CD4-positive, CD25-positive, alpha-beta regulatory T cell (primary cell): Measurements from ENCODE around the gene PUS3. TPM values are rescaled to one million over a fixed set of nuclear protein-coding genes. Genes with fewer than 3 reads are reported as not detected.

ENCODE experiments used
- ATAC-seq, 2 donors: fragments of 150-1000 bp; cut with Tn5 transposase; one replicate each; pipeline ENCODE4 v1.10.0; 2021; ENCODE audit warnings: low read depth in 2 of 2, moderate number of reproducible peaks in 2 of 2, moderate library complexity in 1 of 2
- DNase-seq, 3 donors: peaks; one replicate each; pipeline versions ENCODE4 v3.0.0 to v3.0.0-alpha.2; 2012 to 2022; ENCODE audit warnings: mixed read lengths in 1 of 3
- H3K27ac ChIP-seq: one replicate; pipeline ENCODE4 v1.7.0; 2013; ENCODE audit warnings: mild to moderate bottlenecking, low read length; ENCODE audit not compliant: insufficient read depth, poor library complexity, severe bottlenecking
- H3K27me3 ChIP-seq: one replicate; pipeline ENCODE4 v1.7.0; 2013; ENCODE audit warnings: low read length; ENCODE audit not compliant: control insufficient read depth, insufficient read depth
- H3K36me3 ChIP-seq: one replicate; pipeline ENCODE4 v1.7.0; 2013; ENCODE audit warnings: mild to moderate bottlenecking, low read length, moderate library complexity; ENCODE audit not compliant: control insufficient read depth, insufficient read depth
- H3K4me1 ChIP-seq: 2 replicates; pipeline ENCODE4 v1.7.0; 2013; ENCODE audit warnings: mild to moderate bottlenecking, low read length; ENCODE audit not compliant: insufficient read depth, control insufficient read depth, poor library complexity, severe bottlenecking
- H3K4me3 ChIP-seq: one replicate; pipeline ENCODE4 v1.7.0; 2013; ENCODE audit warnings: low read depth, mild to moderate bottlenecking, low read length, moderate library complexity
- H3K9me3 ChIP-seq, 2 experiments: 1 replicate in 1 of 2; 2 replicates in 1 of 2; pipeline ENCODE4 v1.7.0; 2013; ENCODE audit warnings: low read length in 2 of 2, mild to moderate bottlenecking in 1 of 2, moderate library complexity in 1 of 2; ENCODE audit not compliant: control insufficient read depth in 2 of 2
- H3K27ac Mint-ChIP-seq, 3 donors: one replicate each; pipeline ENCODE4 v1.8.0; 2020 to 2022; ENCODE audit warnings: mild to moderate bottlenecking in 3 of 3, mixed read lengths in 3 of 3, moderate library complexity in 2 of 3
- H3K27me3 Mint-ChIP-seq: one replicate; pipeline ENCODE4 v1.8.0; 2022; ENCODE audit warnings: mild to moderate bottlenecking, mixed read lengths
- H3K36me3 Mint-ChIP-seq: one replicate; pipeline ENCODE4 v1.8.0; 2020; ENCODE audit warnings: mixed read lengths
- H3K4me1 Mint-ChIP-seq, 4 donors: one replicate each; pipeline ENCODE4 v1.8.0; 2020 to 2022; ENCODE audit warnings: mixed read lengths in 4 of 4, mild to moderate bottlenecking in 1 of 4
- H3K4me3 Mint-ChIP-seq, 4 donors: one replicate each; pipeline ENCODE4 v1.8.0; 2020 to 2022; ENCODE audit warnings: mild to moderate bottlenecking in 4 of 4, mixed read lengths in 4 of 4, moderate library complexity in 3 of 4
- H3K9me3 Mint-ChIP-seq, 7 donors: one replicate each; pipeline ENCODE4 v1.8.0; 2020 to 2022; ENCODE audit warnings: mixed read lengths in 7 of 7, mild to moderate bottlenecking in 3 of 7, moderate library complexity in 2 of 7
- polyA plus RNA-seq, 4 donors: library from polyadenylated mRNA; unstranded; fragments of 300-500 nt; fragmentation: Illumina TruSeq; gene quantifications; one replicate each; pipeline ENCODE4 v1.2.3, GENCODE V29; 2021
- total RNA-seq: library from RNA; stranded (reverse); gene quantifications from one replicate; pipeline ENCODE4 v1.2.3, GENCODE V29; 2022

PUS3 gene
- total and polyA plus RNA-seq, 5 donors from 2014 or later = 4.8 to 15.1 (median 14.0) TPM

DNA sequence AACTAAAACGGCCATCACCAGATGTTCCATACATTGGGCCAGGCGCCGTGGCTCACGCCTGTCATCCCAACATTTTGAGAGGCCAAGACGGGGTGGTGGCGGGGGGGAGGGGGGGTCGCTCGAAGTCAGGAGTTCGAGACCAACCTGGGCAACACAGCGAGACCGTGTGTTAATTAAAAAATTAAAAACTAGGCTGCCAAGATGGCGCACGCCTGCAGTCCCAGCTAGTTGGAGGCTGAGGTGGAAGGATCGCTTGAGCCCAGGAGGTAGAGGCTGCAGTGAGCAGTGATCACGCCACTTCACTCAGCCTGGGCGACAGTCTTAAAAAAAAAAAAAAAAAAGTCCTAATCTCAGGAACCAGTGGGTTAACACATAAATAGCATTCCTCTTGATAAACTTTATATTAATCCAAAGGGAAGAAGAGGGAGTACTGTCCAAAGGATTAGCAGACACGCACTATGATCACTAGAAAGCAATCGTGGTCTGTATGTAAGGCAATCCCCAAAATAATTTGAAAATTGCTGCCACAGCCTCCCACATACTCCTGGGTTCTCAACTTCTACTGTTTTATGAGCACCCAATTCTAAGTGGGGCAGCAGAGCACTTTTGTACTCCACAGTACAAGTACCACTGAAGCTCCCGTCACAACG is 604 bp downstream of the PUS3 start:
- Mint-ChIP-seq H3K4me1 (peaks cover 22 to 50% (median 38%) of the 10 kb centered on the region in 4 donors), H3K27me3 (peaks cover 34% of the 10 kb centered on the region), H3K9me3 (peaks cover 0 to 4% (median 0%) of the 10 kb centered on the region in 7 donors), H3K4me3 (peak overlapping the region; percentile 90 to 98 (median 93)), H3K27ac (peak overlapping the region; percentile 93), H3K36me3 (peaks cover 20% of the 10 kb centered on the region)
- Histone ChIP-seq H3K27me3 (peaks cover 15% of the 10 kb centered on the region), H3K9me3 (no peaks in the 10 kb centered on the region), H3K4me3 (peak overlapping the region; percentile 100), H3K36me3 (peaks cover 12% of the 10 kb centered on the region), H3K4me1 (peaks cover 24% of the 10 kb centered on the region), H3K27ac (peak overlapping the region; percentile 68)
- no peak for ATAC-seq
- DNase-seq = no peak

GRCh38 chr11:125901872-125902271 is 1.1 kb downstream of the PUS3 start:
- Mint-ChIP-seq H3K4me1 (peaks cover 22 to 54% (median 40%) of the 10 kb centered on the region in 4 donors), H3K4me3 (peak overlapping the region; percentile 77 to 92 (median 82)), H3K27me3 (peaks cover 29% of the 10 kb centered on the region), H3K36me3 (peaks cover 20% of the 10 kb centered on the region), H3K9me3 (peaks cover 0 to 4% (median 0%) of the 10 kb centered on the region in 7 donors), H3K27ac (peak overlapping the region in 1 of 3 donors; percentile 66)
- Histone ChIP-seq H3K27ac (no peak overlapping the region), H3K36me3 (peaks cover 12% of the 10 kb centered on the region), H3K9me3 (no peaks in the 10 kb centered on the region), H3K4me1 (peaks cover 24% of the 10 kb centered on the region), H3K4me3 (peak overlapping the region; percentile 3), H3K27me3 (peaks cover 15% of the 10 kb centered on the region)
- ATAC-seq (no peak), DNase-seq (no peak)

DNA sequence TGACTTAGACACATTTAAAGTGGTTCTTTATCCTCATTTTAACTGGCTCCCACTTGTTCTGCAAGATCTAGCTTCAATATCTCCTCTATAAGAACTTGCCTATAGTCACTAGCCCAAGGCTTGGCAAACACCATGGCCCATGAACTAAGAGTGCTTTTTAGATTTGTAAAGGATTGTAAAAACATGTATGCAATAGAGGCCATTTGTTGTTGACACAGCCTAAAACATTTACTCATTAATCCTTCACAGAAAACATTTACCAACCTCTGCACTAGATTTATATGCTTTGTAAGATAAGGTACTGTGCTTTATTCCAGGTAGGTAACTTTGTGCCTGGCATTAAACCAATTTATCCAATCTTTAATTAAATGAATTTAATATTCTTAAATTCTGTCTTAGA is 10.0 kb downstream of the PUS3 start:
- Mint-ChIP-seq H3K27me3 (no peaks in the 10 kb centered on the region), H3K36me3 (peaks cover 23% of the 10 kb centered on the region), H3K9me3 (peaks cover 0 to 2% (median 0%) of the 10 kb centered on the region in 7 donors), H3K4me3 (peak overlapping the region in 1 of 4 donors; percentile 59), H3K27ac (no peak overlapping the region), H3K4me1 (peaks cover 25 to 50% (median 47%) of the 10 kb centered on the region in 4 donors)
- DNase-seq (no peak), ATAC-seq (no peak)
- H3K27ac ChIP-seq = no peak overlapping the region
- H3K27me3 ChIP-seq = no peaks in the 10 kb centered on the region
- peaks cover 24% of the 10 kb centered on the region for H3K36me3 ChIP-seq
- H3K4me1 ChIP-seq = peaks cover 10% of the 10 kb centered on the region
- no peak overlapping the region for H3K4me3 ChIP-seq
- H3K9me3 ChIP-seq = no peaks in the 10 kb centered on the region

GRCh38 chr11:125892071-125892470 is 10.9 kb downstream of the PUS3 start:
- peaks cover 12% of the 10 kb centered on the region for H3K4me1 ChIP-seq
- H3K27ac ChIP-seq = no peak overlapping the region
- H3K36me3 Mint-ChIP-seq = peaks cover 21% of the 10 kb centered on the region
- DNase-seq = no peak
- peaks cover 25 to 51% (median 46%) of the 10 kb centered on the region in 4 donors for H3K4me1 Mint-ChIP-seq
- peak overlapping the region in 1 of 4 donors; percentile 59 for H3K4me3 Mint-ChIP-seq
- H3K27ac Mint-ChIP-seq = peak overlapping the region in 1 of 3 donors; percentile 4
- no peak for ATAC-seq
- no peaks in the 10 kb centered on the region for H3K9me3 ChIP-seq
- H3K36me3 ChIP-seq = peaks cover 24% of the 10 kb centered on the region
- peaks cover 7% of the 10 kb centered on the region for H3K27me3 Mint-ChIP-seq
- H3K9me3 Mint-ChIP-seq = peaks cover 0 to 4% (median 0%) of the 10 kb centered on the region in 7 donors
- no peaks in the 10 kb centered on the region for H3K27me3 ChIP-seq
- H3K4me3 ChIP-seq = no peak overlapping the region

GRCh38 chr11:125890447-125891100 is 12.4 kb downstream of the PUS3 start:
- H3K27me3 Mint-ChIP-seq = peaks cover 7% of the 10 kb centered on the region
- no peaks in the 10 kb centered on the region for H3K9me3 ChIP-seq
- H3K4me1 Mint-ChIP-seq = peaks cover 25 to 49% (median 38%) of the 10 kb centered on the region in 4 donors
- peaks cover 21% of the 10 kb centered on the region for H3K36me3 ChIP-seq
- ATAC-seq = no peak
- no peak for DNase-seq
- H3K27ac Mint-ChIP-seq = peak overlapping the region in 2 of 3 donors; percentile 1 to 17
- H3K27me3 ChIP-seq = no peaks in the 10 kb centered on the region
- H3K4me3 ChIP-seq = no peak overlapping the region
- H3K9me3 Mint-ChIP-seq = peaks cover 0 to 4% (median 0%) of the 10 kb centered on the region in 7 donors
- H3K27ac ChIP-seq = no peak overlapping the region
- H3K4me1 ChIP-seq = peaks cover 17% of the 10 kb centered on the region
- H3K4me3 Mint-ChIP-seq = peak overlapping the region in 2 of 4 donors; percentile 56 to 97
- peaks cover 16% of the 10 kb centered on the region for H3K36me3 Mint-ChIP-seq

DNA sequence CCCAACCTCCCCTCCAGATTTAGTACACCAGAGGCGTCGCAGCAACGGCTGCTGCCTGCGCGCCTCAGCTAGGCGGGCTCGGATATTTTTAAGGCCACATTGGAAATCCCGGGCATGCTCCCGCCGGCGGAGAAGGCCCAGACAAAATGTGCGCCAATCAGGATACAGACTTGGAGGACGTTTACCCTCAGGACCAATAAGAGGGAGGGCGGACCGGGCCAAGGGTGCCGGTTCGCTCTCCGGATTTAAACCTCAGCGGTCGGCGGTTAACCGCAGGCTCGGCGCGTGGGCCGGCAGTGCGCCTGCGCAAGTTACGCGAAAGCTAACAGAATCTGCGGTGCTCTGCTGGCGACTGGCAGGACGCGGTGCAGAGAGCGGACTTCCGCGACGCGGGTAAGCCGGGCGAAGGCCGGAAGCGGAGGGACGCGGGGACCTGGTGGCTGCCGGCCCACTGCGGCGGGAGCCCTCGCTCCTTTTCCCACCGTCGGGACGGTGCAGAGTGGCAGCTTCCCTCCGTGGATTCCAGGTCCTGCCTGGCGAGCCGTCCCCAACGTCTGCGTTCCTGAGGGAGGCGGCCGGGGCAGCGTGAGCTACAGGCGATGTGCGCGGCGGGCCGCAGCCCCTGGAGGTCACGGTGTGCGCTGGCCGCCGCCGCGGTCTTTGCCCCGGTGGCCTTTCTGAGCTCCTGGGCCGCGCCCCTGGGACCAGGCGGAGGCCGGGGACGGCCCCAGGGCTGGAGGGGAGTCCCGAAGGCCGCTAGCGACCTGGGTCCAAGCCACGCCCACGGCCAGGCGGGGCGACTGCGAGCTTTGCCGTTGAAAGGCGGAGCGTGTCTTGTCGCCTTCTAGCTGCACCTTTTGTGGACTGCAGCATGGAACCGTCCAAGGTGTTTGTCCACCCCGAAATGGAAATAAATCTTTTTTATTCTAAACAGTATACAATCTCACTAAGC is 15.4 kb downstream of the PUS3 start, which contains the start of gene HYLS1:
Gene HYLS1, plus strand, starts transcription at position 296 of the 952 bp plus-strand sequence. CDS start 11,701 bp downstream, outside the sequence.
- peak; percentile 86 to 88 for ATAC-seq
- H3K36me3 Mint-ChIP-seq = peaks cover 3% of the 10 kb centered on the region
- peak within 1 kb of the TSS; percentile 92 to 99 (median 97) for H3K4me3 Mint-ChIP-seq
- Histone ChIP-seq H3K9me3 (no peaks in the 10 kb centered on the region), H3K4me3 (peak within 1 kb of the TSS; percentile 91), H3K36me3 (peaks cover under 1% of the 10 kb centered on the region), H3K27ac (peak within 1 kb of the TSS; percentile 80), H3K4me1 (peaks cover 17% of the 10 kb centered on the region), H3K27me3 (no peaks in the 10 kb centered on the region)
- peaks cover 13 to 45% (median 29%) of the 10 kb centered on the region in 4 donors for H3K4me1 Mint-ChIP-seq
- peaks cover 7% of the 10 kb centered on the region for H3K27me3 Mint-ChIP-seq
- H3K27ac Mint-ChIP-seq = peak within 1 kb of the TSS; percentile 92 to 97 (median 95)
- DNase-seq = peak; percentile 94 to 99 (median 95)
- H3K9me3 Mint-ChIP-seq = peaks cover 0 to 5% (median 0%) of the 10 kb centered on the region in 7 donors

DNA sequence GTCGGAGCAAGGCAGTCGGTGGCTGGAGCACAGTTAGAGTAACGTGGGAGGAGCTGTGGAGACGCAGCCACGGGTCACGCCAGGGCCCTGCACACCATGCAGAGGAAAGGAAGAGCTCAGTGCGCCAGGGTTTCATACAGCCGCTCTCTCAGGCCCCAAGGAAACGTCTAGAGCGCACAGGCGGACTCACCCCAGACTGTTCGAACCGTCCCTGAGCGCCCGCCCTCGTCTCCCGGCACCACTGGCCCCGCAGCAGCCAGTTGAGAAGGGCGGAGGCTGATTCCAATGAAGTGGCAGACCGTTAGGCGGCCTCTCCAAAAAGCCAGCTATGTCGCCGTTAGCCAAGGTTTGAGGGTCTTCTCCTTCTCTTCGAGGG is 16.0 kb downstream of the PUS3 start:
- peak overlapping the region; percentile 92 to 97 (median 95) for H3K27ac Mint-ChIP-seq
- H3K36me3 Mint-ChIP-seq = no peaks in the 10 kb centered on the region
- Histone ChIP-seq H3K9me3 (no peaks in the 10 kb centered on the region), H3K4me3 (peak overlapping the region; percentile 57), H3K36me3 (no peaks in the 10 kb centered on the region), H3K4me1 (peaks cover 17% of the 10 kb centered on the region), H3K27ac (peak overlapping the region; percentile 80), H3K27me3 (no peaks in the 10 kb centered on the region)
- DNase-seq = peak in 2 of 3 donors; percentile 36 to 74
- H3K27me3 Mint-ChIP-seq = peaks cover 7% of the 10 kb centered on the region
- peaks cover 11 to 38% (median 26%) of the 10 kb centered on the region in 4 donors for H3K4me1 Mint-ChIP-seq
- ATAC-seq = peak; percentile 41 to 42
- H3K4me3 Mint-ChIP-seq = peak overlapping the region; percentile 92 to 99 (median 97)
- peaks cover 0 to 5% (median 0%) of the 10 kb centered on the region in 7 donors for H3K9me3 Mint-ChIP-seq
